AML-193 (cell line): ENCODE results near the gene MACO1.
A peak's percentile ranks its signal among the peaks of the same experiment; 100 is the strongest.
"Not testable (repeated sequence)": the region's sequence is repeated elsewhere in the genome, so short reads cannot be mapped to it uniquely, and the experiment has no call there.

Experiments used
- DNase-seq, 2 experiments: peaks; one replicate each; lab custom pipeline; 2025; lab: John Stamatoyannopoulos, UW

Gene MACO1

GRCh38 chr1:25487628-25488027 is 56.9 kb downstream of the MACO1 start:
- peak; percentile 10 to 17 for DNase-seq

- no peak for DNase-seq
Observed at GRCh38 chr1:25492323-25492722, 61.6 kb downstream of the MACO1 start.

GRCh38 chr1:25494952-25495351 is 64.3 kb downstream of the MACO1 start:
- no peak for DNase-seq

- DNase-seq, result no peak
Observed at GRCh38 chr1:25500694-25501093, 70.0 kb downstream of the MACO1 start.

- DNase-seq, result no peak
Observed at GRCh38 chr1:25501235-25502058, 70.8 kb downstream of the MACO1 start.

- no peak for DNase-seq
Observed at GRCh38 chr1:25502957-25503356, 72.3 kb downstream of the MACO1 start.

- peak; percentile 10 to 13 for DNase-seq
Observed at GRCh38 chr1:25503551-25504426, 73.1 kb downstream of the MACO1 start.

- DNase-seq, result no peak
Observed at GRCh38 chr1:25504706-25505595, 74.3 kb downstream of the MACO1 start.

- DNase-seq, result no peak
Observed at GRCh38 chr1:25505656-25506385, 75.1 kb downstream of the MACO1 start.

- not testable (repeated sequence) for DNase-seq
Observed at GRCh38 chr1:25506566-25507463, 76.1 kb downstream of the MACO1 start.

GRCh38 chr1:25513666-25514065 is 83.0 kb downstream of the MACO1 start:
- DNase-seq, result no peak

GRCh38 chr1:25515033-25515432 is 84.3 kb downstream of the MACO1 start:
- no peak for DNase-seq

GRCh38 chr1:25516686-25517085 is 86.0 kb downstream of the MACO1 start:
- DNase-seq, result no peak

GRCh38 chr1:25517476-25518394 is 87.0 kb downstream of the MACO1 start:
- no peak for DNase-seq

GRCh38 chr1:25519624-25520023 is 88.9 kb downstream of the MACO1 start:
- DNase-seq, result no peak

- DNase-seq, result peak; percentile 24 to 38
Observed at GRCh38 chr1:25520446-25521061, 89.9 kb downstream of the MACO1 start.

- no peak for DNase-seq
Observed at GRCh38 chr1:25522031-25522655, 91.4 kb downstream of the MACO1 start.

- DNase-seq, result no peak
Observed at GRCh38 chr1:25523542-25523941, 92.8 kb downstream of the MACO1 start.
